LNCaP clone FGC (cell line): Measurements from ENCODE around the gene MGAT2.
A peak's percentile ranks its signal among the peaks of the same experiment; 100 is the strongest.

Source experiments
- DNase-seq: peaks from one replicate; pipeline ENCODE4 v3.0.0-alpha.2; 2011; ENCODE audit warnings: low read depth
- H3K4me3 ChIP-seq: 2 replicates; pipeline ENCODE4 v1.5.1; 2011; ENCODE audit warnings: mild to moderate bottlenecking, low read depth, low read length, control low read depth
- CTCF ChIP-seq: IDR thresholded peaks from 2 replicates; pipeline ENCODE4 v1.5.1; 2012; ENCODE audit warnings: mild to moderate bottlenecking; ENCODE audit not compliant: control insufficient read depth, insufficient read depth; ENCODE audit errors: extremely low read depth

The MGAT2 gene

GRCh38 chr14:49623387-49623786 is 2.8 kb downstream of the MGAT2 start:
- DNase-seq = no peak
- no peak overlapping the region for H3K4me3 ChIP-seq
- no peak for TF ChIP-seq CTCF

GRCh38 chr14:49623941-49624839 is 3.6 kb downstream of the MGAT2 start:
- no peak for DNase-seq
- no peak for TF ChIP-seq CTCF
- no peak overlapping the region for H3K4me3 ChIP-seq

- TF ChIP-seq CTCF = peak; percentile 94
- peak; percentile 80 for DNase-seq
Observed at GRCh38 chr14:49633640-49634546, 13.3 kb downstream of the MGAT2 start.

GRCh38 chr14:49634547-49635334 is 14.1 kb downstream of the MGAT2 start, which contains the start of gene DNAAF2:
TSS of gene DNAAF2 (minus strand) at chr14:49635244. CDS start at chr14:49635149, 95 bp downstream.
- no peak for TF ChIP-seq CTCF
- H3K4me3 ChIP-seq = peak within 1 kb of the TSS; percentile 78
- DNase-seq = no peak

More at GRCh38 chr14:49633640-49634546, 13.3 kb downstream of the MGAT2 start:
- peak overlapping the region; percentile 78 for H3K4me3 ChIP-seq

GRCh38 chr14:49636866-49637265 is 16.3 kb downstream of the MGAT2 start:
- no peak for DNase-seq
- H3K4me3 ChIP-seq = no peak overlapping the region
- no peak for TF ChIP-seq CTCF

- no peak for DNase-seq
- no peak overlapping the region for H3K4me3 ChIP-seq
- no peak for TF ChIP-seq CTCF
Observed at GRCh38 chr14:49637534-49638078, 17.0 kb downstream of the MGAT2 start.
